ENCODE data around the gene CNKSR3. TPM values are rescaled to one million over a fixed set of nuclear protein-coding genes. Genes with fewer than 3 reads are reported as not detected.

CNKSR3 gene
- total RNA-seq, 1 experiment from 2014 or later, result 5.6 TPM

DNA sequence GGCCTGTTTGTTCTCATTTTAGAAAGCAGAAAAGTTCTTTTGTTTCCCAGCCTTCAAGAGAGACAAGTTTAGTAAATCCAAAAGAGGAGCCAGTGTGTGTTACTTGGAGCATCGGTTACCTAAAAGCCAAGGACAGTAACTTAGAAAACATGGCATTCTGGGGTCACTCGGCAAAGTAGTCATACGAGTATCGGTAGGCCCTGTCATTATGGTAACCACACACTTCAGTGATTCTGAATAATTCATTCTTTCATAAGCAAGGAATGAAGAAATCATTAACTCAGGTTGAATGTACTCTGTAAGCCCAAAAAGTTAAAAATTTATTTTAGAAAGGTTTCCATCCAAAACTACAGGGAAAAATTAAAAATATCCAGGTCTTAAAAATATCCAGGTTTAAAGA lies 34.0 kb downstream of the CNKSR3 start:
- H3K9me3 ChIP-seq (ENCODE audit: control insufficient read depth, low read depth, low read length), result no peaks in the 10 kb centered on the region
- H3K27ac ChIP-seq (ENCODE audit: insufficient read length, low read depth, low read length), result no peak overlapping the region
- no peaks in the 10 kb centered on the region for H3K9me3 Mint-ChIP-seq
- no peak overlapping the region for H3K23ac ChIP-seq (ENCODE audit: insufficient read length, low read depth, low read length)
- H4K8ac ChIP-seq (replicated peaks; ENCODE audit: insufficient read length, low read depth, low read length), result no peak overlapping the region
- no peak overlapping the region for H3K56ac ChIP-seq (ENCODE audit: insufficient read length, low read depth, low read length)
- peaks cover 2% of the 10 kb centered on the region for H4K20me1 ChIP-seq (ENCODE audit: control insufficient read depth, insufficient read depth, insufficient read length)
- H3K9ac ChIP-seq (ENCODE audit: extremely low read depth, insufficient read length, low read length), result no peak overlapping the region
- H3K36me3 Mint-ChIP-seq (ENCODE audit: insufficient read depth in 1 of 3, low read depth in 3 of 3), result peaks cover 0 to 3% (median 0%) of the 10 kb centered on the region in 3 experiments; a peak in 1 of 7 replicates
- H4K91ac ChIP-seq (ENCODE audit: insufficient read length, low read depth, low read length), result no peak overlapping the region
- no CpG with 5 or more reads among the region's 4 CpGs for WGBS (ENCODE audit: extremely low coverage, insufficient read length, low lambda C conversion rate)
- H2AFZ ChIP-seq (ENCODE audit: low read length), result no peak overlapping the region
- DNase-seq, result no peak
- no peak overlapping the region for H3K4ac ChIP-seq (ENCODE audit: low read depth, low read length)
- no peak overlapping the region for H2BK120ac ChIP-seq (ENCODE audit: low read depth, low read length, poor library complexity, severe bottlenecking)
- no peaks in the 10 kb centered on the region for H3K4me1 ChIP-seq (ENCODE audit: insufficient read depth, low read length)
- H3K27me3 ChIP-seq (ENCODE audit: insufficient read depth, low read length), result no peaks in the 10 kb centered on the region
- peaks cover 9 to 16% of the 10 kb centered on the region in 2 experiments for H3K4me1 Mint-ChIP-seq
- no peak overlapping the region for H3K4me3 Mint-ChIP-seq
- no peaks in the 10 kb centered on the region for H3K79me1 ChIP-seq (ENCODE audit: insufficient read depth, low read depth, low read length, poor library complexity, severe bottlenecking)
- H2AK5ac ChIP-seq (ENCODE audit: insufficient read length, low read length), result no peak overlapping the region
- no peak overlapping the region for H2BK5ac ChIP-seq (ENCODE audit: insufficient read length, low read length)
- no peaks in the 10 kb centered on the region for H3K79me2 ChIP-seq (ENCODE audit: insufficient read depth, low read length)
- no peak overlapping the region for H4K5ac ChIP-seq (ENCODE audit: insufficient read length, low read depth, low read length)
- H2BK15ac ChIP-seq (ENCODE audit: low read depth, low read length), result no peak overlapping the region
- H2BK20ac ChIP-seq (ENCODE audit: low read depth, low read length, poor library complexity, severe bottlenecking), result no peak overlapping the region
- no peaks in the 10 kb centered on the region for H3K23me2 ChIP-seq (ENCODE audit: insufficient read length, low read depth, low read length, poor library complexity, severe bottlenecking)
- no peak overlapping the region for H3K4me2 ChIP-seq (ENCODE audit: insufficient read depth, insufficient read length, low read length)
- H3K27me3 Mint-ChIP-seq (ENCODE audit: low read depth), result no peaks in the 10 kb centered on the region
- no peak overlapping the region for H3T11ph ChIP-seq (ENCODE audit: low read length)
- H2BK12ac ChIP-seq (ENCODE audit: insufficient read length, low read depth, low read length), result no peak overlapping the region
- no peak overlapping the region for H3K18ac ChIP-seq (ENCODE audit: insufficient read length, low read depth, low read length)
- H3K14ac ChIP-seq (ENCODE audit: insufficient read depth, low read length), result no peak overlapping the region
- H3K27ac Mint-ChIP-seq, result no peak overlapping the region
- TF ChIP-seq, protein P1, sequence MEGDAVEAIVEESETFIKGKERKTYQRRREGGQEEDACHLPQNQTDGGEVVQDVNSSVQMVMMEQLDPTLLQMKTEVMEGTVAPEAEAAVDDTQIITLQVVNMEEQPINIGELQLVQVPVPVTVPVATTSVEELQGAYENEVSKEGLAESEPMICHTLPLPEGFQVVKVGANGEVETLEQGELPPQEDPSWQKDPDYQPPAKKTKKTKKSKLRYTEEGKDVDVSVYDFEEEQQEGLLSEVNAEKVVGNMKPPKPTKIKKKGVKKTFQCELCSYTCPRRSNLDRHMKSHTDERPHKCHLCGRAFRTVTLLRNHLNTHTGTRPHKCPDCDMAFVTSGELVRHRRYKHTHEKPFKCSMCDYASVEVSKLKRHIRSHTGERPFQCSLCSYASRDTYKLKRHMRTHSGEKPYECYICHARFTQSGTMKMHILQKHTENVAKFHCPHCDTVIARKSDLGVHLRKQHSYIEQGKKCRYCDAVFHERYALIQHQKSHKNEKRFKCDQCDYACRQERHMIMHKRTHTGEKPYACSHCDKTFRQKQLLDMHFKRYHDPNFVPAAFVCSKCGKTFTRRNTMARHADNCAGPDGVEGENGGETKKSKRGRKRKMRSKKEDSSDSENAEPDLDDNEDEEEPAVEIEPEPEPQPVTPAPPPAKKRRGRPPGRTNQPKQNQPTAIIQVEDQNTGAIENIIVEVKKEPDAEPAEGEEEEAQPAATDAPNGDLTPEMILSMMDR (conservative IDR thresholded peaks at IDR 0.05), result no peak

Data from H9 (cell line).